Natural killer cell (primary cell): Measurements from ENCODE around the gene AKAP11. TPM values are rescaled to one million over a fixed set of nuclear protein-coding genes. Genes with fewer than 3 reads are reported as not detected.
"Not testable (repeated sequence)": the region's sequence is repeated elsewhere in the genome, so short reads cannot be mapped to it uniquely, and the experiment has no call there.

ENCODE experiments used
- ATAC-seq, 3 donors: fragments of 150-1000 bp in 2 of 3; fragments of 200-7000 bp in 1 of 3; cut with Tn5 transposase; 1 replicate in 1 of 3; 2 replicates in 2 of 3; pipeline ENCODE4 v1.10.0; 2021; ENCODE audit warnings: mild to moderate bottlenecking in 2 of 3, moderate library complexity in 2 of 3
- DNase-seq, 2 donors: peaks; one replicate each; pipeline versions ENCODE4 v3.0.0 to v3.0.0-alpha.2; 2013 to 2021; ENCODE audit warnings: mixed read lengths in 1 of 2
- H3K27ac ChIP-seq: one replicate; pipeline ENCODE4 v1.5.1; 2013; ENCODE audit warnings: mild to moderate bottlenecking, low read length
- H3K27me3 ChIP-seq: one replicate; pipeline ENCODE4 v1.6.1; 2013; ENCODE audit warnings: low read length; ENCODE audit not compliant: control insufficient read depth, insufficient read depth
- H3K36me3 ChIP-seq: one replicate; pipeline ENCODE4 v1.6.1; 2013; ENCODE audit warnings: low read length; ENCODE audit not compliant: control insufficient read depth, insufficient read depth
- H3K4me1 ChIP-seq: one replicate; pipeline ENCODE4 v1.6.1; 2013; ENCODE audit warnings: low read length; ENCODE audit not compliant: control insufficient read depth, insufficient read depth
- H3K4me3 ChIP-seq: one replicate; pipeline ENCODE4 v1.5.1; 2013; ENCODE audit warnings: low read length
- H3K9me3 ChIP-seq: one replicate; pipeline ENCODE4 v1.6.1; 2013; ENCODE audit warnings: low read length; ENCODE audit not compliant: control insufficient read depth, insufficient read depth
- H3K27ac Mint-ChIP-seq, 2 donors: one replicate each; pipeline ENCODE4 v1.8.0; 2022; ENCODE audit warnings: mild to moderate bottlenecking in 2 of 2, mixed read lengths in 2 of 2, moderate library complexity in 1 of 2
- H3K27me3 Mint-ChIP-seq, 2 donors: one replicate each; pipeline ENCODE4 v1.8.0; 2022; ENCODE audit warnings: low read depth in 2 of 2, mixed read lengths in 2 of 2
- H3K36me3 Mint-ChIP-seq: one replicate; pipeline ENCODE4 v1.8.0; 2022; ENCODE audit warnings: mixed read lengths
- H3K4me1 Mint-ChIP-seq, 2 donors: one replicate each; pipeline ENCODE4 v1.8.0; 2022; ENCODE audit warnings: mixed read lengths in 2 of 2
- H3K4me3 Mint-ChIP-seq: one replicate; pipeline ENCODE4 v1.8.0; 2022; ENCODE audit warnings: mild to moderate bottlenecking, moderate library complexity, mixed read lengths
- H3K9me3 Mint-ChIP-seq, 2 donors: one replicate each; pipeline ENCODE4 v1.8.0; 2022; ENCODE audit warnings: mixed read lengths in 2 of 2
- WGBS: methylation state at CpG from one replicate; pipeline ENCODE4 v1.1.7; 2013; ENCODE audit warnings: missing lambda C conversion rate; ENCODE audit not compliant: insufficient coverage; 5-methylcytosine and 5-hydroxymethylcytosine counted together
- intact Hi-C: fragments of 100-400 bp; cut with micrococcal nuclease; formaldehyde crosslinking; loops from one replicate; pipeline ENCODE4 v1.14.2; 2022
- total RNA-seq, 4 donors: library from RNA; stranded (reverse); fragments of 120-200 nt in 1 of 4; gene quantifications; one replicate each; pipeline versions ENCODE4 v1.2.3 to v1.2.4, GENCODE V29; 2013 to 2022
- TF ChIP-seq, protein P1 (sequence below): fragments of 200-600 bp; IDR thresholded peaks from one replicate; pipeline ENCODE4 v1.8.0; 2022; ENCODE audit warnings: antibody characterized with exemption

The AKAP11 gene, protein sequence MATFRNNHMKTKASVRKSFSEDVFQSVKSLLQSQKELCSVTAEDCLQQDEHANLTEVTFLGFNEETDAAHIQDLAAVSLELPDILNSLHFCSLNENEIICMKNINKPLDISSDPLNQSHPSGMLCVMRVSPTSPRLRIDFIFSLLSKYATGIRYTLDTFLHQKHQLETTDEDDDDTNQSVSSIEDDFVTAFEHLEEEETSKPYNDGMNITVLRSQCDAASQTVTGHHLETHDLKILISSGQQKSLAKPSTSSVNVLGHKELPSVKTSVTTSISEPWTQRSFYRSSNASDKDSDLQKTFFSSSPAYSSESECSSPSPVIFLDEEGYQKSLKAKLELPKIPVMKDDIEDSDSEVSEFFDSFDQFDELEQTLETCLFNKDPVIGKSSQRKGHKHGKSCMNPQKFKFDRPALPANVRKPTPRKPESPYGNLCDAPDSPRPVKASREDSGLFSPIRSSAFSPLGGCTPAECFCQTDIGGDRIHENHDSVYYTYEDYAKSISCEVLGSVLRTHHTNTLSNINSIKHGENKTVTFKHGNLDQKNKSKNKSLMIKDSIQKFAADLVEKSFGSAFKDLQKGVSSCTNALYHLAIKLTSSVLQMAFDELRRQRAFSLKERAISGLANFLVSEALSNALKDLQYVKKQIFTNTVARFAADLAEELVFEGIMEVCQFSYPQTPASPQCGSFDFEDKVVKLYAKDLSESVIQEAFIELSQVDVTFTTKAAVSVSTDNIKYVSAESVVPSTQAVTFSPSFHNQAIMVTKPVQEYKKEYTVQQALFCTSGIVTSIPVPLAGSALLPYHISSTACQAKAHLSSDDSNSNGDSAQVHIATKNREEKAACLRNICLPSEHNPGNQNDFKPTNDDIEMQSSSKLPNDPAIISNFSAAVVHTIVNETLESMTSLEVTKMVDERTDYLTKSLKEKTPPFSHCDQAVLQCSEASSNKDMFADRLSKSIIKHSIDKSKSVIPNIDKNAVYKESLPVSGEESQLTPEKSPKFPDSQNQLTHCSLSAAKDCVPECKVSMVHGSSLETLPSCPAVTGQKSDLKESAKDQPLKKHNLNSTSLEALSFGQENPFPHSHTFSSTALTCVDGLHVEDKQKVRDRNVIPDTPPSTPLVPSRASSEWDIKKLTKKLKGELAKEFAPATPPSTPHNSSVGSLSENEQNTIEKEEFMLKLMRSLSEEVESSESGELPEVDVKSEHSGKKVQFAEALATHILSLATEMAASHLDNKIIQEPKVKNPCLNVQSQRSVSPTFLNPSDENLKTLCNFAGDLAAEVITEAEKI (N-terminal part only)
- total RNA-seq, result 10 to 100 TPM; 23.6 to 31.9 (median 26.8) TPM
- total RNA-seq (2013), result 42.1 TPM

DNA sequence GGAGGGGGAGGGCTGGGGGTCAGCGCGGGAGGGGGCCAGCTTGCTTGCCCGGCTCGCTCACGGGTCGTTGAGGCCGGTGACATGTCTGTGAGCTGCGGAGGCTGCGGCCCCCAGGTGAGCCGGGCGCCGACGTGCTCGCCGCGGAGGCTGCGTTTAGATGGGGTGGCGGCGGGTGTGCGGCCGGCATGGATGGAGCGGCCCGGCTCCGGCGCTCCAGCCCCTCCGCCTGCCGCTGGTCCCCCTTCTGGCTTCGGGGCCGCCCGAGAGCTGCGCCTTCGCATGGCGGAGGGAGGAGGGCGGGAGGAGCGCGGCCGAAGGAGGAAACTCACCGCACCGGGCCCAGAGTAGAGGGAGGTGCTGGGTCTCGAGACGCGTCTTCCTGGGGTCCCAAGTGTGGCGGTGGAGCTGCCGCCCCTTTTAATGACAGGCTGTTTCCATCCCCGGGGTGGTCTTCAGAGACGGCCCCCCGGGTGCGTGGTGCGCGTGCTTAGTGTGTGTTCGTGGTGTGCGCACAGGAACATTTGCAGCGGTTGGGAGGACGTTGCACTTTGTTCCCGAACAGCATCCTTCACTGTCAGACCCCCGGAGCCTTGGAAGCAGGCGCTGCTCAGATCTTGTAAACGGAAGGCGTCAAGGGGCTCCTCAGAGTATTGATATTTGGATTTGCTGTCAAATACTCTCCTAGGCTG, at the start of gene AKAP11:
TSS of gene AKAP11 (plus strand) at position 38 of the 689 bp plus-strand sequence. CDS start 14,197 bp downstream, outside the sequence.
- intact Hi-C loops, result loop anchor here (5.0 kb wide), 1 partner anchor 105 kb away; no protein-coding TSS in a partner anchor
- no peaks in the 10 kb centered on the region for H3K36me3 ChIP-seq
- Mint-ChIP-seq H3K27me3 (peaks cover 5 to 6% of the 10 kb centered on the region in 2 donors), H3K27ac (peak within 1 kb of the TSS; percentile 95), H3K4me3 (peak within 1 kb of the TSS; percentile 98), H3K9me3 (no peaks in the 10 kb centered on the region), H3K36me3 (no peaks in the 10 kb centered on the region), H3K4me1 (peaks cover 43 to 49% of the 10 kb centered on the region in 2 donors)
- no peaks in the 10 kb centered on the region for H3K9me3 ChIP-seq
- peak; percentile 54 to 65 for DNase-seq
- peak; percentile 28 to 57 (median 48) for ATAC-seq
- WGBS, result under 1% methylated on average over 59 of the region's 59 CpGs
- peaks cover 9% of the 10 kb centered on the region for H3K4me1 ChIP-seq
- peak within 1 kb of the TSS; percentile 94 for H3K27ac ChIP-seq
- H3K27me3 ChIP-seq, result no peaks in the 10 kb centered on the region
- TF ChIP-seq, protein P1, sequence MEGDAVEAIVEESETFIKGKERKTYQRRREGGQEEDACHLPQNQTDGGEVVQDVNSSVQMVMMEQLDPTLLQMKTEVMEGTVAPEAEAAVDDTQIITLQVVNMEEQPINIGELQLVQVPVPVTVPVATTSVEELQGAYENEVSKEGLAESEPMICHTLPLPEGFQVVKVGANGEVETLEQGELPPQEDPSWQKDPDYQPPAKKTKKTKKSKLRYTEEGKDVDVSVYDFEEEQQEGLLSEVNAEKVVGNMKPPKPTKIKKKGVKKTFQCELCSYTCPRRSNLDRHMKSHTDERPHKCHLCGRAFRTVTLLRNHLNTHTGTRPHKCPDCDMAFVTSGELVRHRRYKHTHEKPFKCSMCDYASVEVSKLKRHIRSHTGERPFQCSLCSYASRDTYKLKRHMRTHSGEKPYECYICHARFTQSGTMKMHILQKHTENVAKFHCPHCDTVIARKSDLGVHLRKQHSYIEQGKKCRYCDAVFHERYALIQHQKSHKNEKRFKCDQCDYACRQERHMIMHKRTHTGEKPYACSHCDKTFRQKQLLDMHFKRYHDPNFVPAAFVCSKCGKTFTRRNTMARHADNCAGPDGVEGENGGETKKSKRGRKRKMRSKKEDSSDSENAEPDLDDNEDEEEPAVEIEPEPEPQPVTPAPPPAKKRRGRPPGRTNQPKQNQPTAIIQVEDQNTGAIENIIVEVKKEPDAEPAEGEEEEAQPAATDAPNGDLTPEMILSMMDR, result no peak
- H3K4me3 ChIP-seq, result peak within 1 kb of the TSS; percentile 75

DNA sequence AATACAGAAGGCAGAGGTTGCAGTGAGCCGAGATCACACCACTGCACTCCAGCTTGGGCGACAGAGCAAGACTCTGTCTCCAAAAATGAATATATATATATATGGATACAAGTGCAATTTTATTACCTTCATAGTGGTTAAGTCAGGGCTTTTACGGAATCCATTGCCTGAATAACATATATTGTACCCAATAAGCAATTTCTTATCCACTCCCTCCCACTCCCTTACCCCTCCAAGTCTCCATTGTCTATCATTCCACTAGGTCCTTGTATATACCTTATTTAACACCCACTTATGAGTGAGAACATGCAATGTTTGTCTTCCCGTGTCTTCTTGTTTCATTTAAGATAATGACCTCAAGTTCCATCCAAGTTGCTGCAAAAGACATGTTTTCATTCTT, 48.3 kb upstream of the AKAP11 start:
- H3K27ac ChIP-seq, result no peak overlapping the region
- H3K4me1 Mint-ChIP-seq, result no peaks in the 10 kb centered on the region
- no peaks in the 10 kb centered on the region for H3K27me3 ChIP-seq
- no peaks in the 10 kb centered on the region for H3K36me3 ChIP-seq
- H3K36me3 Mint-ChIP-seq, result no peaks in the 10 kb centered on the region
- DNase-seq, result no peak
- TF ChIP-seq, protein P1, result no peak
- WGBS, result 98% methylated on average over 3 of the region's 4 CpGs
- H3K4me1 ChIP-seq, result no peaks in the 10 kb centered on the region
- H3K4me3 ChIP-seq, result no peak overlapping the region
- H3K4me3 Mint-ChIP-seq, result no peak overlapping the region
- H3K9me3 ChIP-seq, result no peaks in the 10 kb centered on the region
- ATAC-seq, result no peak
- H3K27ac Mint-ChIP-seq, result no peak overlapping the region
- H3K27me3 Mint-ChIP-seq, result peaks cover 0 to under 1% of the 10 kb centered on the region in 2 donors
- no peaks in the 10 kb centered on the region for H3K9me3 Mint-ChIP-seq
- intact Hi-C loops, result no loop called here

DNA sequence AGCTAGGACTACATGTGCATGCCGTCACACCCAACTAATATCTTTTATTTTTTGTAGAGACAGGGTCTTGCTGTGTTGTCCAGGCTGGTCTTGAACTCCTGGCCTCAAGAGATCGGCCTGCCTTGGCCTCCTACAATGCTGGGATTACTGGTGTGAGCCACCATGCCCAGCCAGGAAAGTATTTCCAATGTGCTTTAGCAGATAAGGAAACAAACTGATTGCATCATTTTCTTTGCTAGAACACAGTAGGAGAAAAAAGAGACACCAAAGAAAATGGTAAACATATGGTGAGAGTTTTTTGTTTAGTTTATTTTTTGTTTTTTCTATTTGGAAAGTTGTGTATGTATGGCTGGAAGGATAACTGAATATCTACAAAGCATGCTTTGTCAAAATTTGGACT, 46.9 kb upstream of the AKAP11 start:
- 100% methylated on average over 1 of the region's 2 CpGs for WGBS
- no peaks in the 10 kb centered on the region for H3K27me3 Mint-ChIP-seq
- no peaks in the 10 kb centered on the region for H3K36me3 ChIP-seq
- intact Hi-C loops, result no loop called here
- H3K4me1 Mint-ChIP-seq, result no peaks in the 10 kb centered on the region
- no peak overlapping the region for H3K4me3 Mint-ChIP-seq
- DNase-seq (no peak), ATAC-seq (no peak)
- no peaks in the 10 kb centered on the region for H3K9me3 ChIP-seq
- H3K4me3 ChIP-seq, result no peak overlapping the region
- no peaks in the 10 kb centered on the region for H3K36me3 Mint-ChIP-seq
- no peak overlapping the region for H3K27ac ChIP-seq
- no peak overlapping the region for H3K27ac Mint-ChIP-seq
- no peaks in the 10 kb centered on the region for H3K9me3 Mint-ChIP-seq
- TF ChIP-seq, protein P1, result no peak
- H3K4me1 ChIP-seq, result no peaks in the 10 kb centered on the region
- H3K27me3 ChIP-seq, result no peaks in the 10 kb centered on the region

DNA sequence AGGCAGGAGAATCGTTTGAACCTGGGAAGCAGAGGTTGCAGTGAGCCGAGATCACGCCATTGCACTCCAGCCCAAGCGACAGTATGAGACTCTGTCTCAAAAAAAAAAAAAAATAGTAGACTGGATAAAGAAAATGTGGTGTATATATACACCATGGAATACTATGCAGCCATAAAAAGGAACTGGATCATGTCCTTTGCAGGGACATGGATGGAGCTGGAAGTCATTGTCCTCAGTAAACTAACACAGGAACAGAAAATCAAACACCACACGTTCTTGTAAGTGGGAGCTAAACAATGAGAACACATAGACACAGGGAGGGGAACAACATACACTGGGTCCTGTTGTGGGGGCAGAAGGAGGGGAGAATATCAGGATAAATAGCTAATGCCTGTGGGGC, 45.2 kb upstream of the AKAP11 start:
- H3K27me3 Mint-ChIP-seq, H3K4me3 Mint-ChIP-seq: not testable (repeated sequence)
- 96% methylated on average over 5 of the region's 5 CpGs for WGBS

More for the DNA sequence above, 45.2 kb upstream of the AKAP11 start:
- ATAC-seq, DNase-seq, H3K4me1 Mint-ChIP-seq, H3K27ac ChIP-seq, H3K36me3 ChIP-seq, H3K4me3 ChIP-seq, intact Hi-C loops, H3K36me3 Mint-ChIP-seq, H3K27me3 ChIP-seq, H3K27ac Mint-ChIP-seq, H3K9me3 Mint-ChIP-seq, H3K4me1 ChIP-seq, H3K9me3 ChIP-seq: not testable (repeated sequence)
